HG03196 (cell line): ENCODE measurements around the gene SULT1B1.
"Not testable (repeated sequence)": the region's sequence is repeated elsewhere in the genome, so short reads cannot be mapped to it uniquely, and the experiment has no call there.

Source experiments
- ATAC-seq: cut with Tn5 transposase; IDR thresholded peaks from one replicate; pipeline ENCODE4 v1.9.1; 2021; ENCODE audit not compliant: unreplicated experiment

Gene SULT1B1

DNA sequence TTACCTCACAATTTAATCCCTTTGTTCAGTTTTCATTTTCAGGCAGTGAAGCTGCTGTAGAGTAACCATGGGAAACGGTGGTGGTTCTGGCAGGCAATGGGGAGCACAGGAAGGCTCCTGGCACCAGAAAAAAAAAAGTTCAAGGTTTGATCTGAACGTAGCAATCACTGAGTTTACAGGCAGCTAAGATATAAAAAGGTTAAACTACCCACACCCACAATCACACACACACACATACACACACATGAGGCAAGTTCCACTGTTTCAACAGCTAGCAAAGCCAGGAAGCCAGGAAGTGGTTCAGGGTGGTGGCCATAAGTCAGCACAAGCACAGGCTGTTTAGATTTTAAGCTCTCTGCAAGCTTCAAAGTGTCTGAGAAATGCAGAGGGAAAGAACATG lies at the start of gene SULT1B1:
Gene SULT1B1, minus strand, starts transcription at position 166 of the 400 bp plus-strand sequence. CDS start 5,403 bp downstream, outside the sequence.
- ATAC-seq, result no peak

DNA sequence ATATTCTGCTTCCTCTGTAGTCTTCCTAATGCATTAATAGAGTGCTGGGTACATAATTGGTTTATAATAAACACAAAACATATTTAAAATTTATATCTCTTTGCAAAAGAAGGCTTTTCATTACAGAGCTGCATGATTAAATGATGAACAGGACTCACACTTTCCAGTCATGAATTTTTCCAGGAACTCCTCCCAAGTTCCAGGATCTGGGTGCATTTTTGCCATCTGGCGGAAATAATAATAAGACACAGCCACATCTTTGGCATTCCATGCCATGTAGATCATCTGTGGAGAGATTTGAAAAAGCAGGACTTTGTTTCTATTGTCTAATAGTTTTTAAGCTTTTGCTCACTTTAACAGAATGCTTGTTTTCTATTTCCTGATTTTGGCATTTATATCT lies 40.2 kb upstream of the SULT1B1 start:
- ATAC-seq, result no peak

DNA sequence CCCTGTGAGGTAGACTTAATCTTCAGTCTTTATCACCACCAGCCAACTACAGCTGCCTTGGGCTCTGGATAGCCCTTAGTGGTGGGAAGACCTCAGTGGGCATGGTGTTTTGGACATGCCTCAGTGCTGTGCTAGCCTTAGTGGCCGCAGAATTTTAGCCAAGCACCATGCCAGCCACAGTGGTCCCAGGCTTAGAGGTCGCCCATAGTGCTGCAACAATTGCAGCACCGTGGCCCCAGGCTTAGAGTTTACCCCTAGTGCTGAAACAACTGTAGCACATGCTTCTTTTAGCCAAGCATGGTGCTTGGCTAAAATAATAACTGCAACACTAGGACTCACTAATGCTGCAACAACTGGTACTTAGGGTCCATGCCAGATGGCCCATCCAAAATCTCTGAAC lies 38.9 kb upstream of the SULT1B1 start:
- no peak for ATAC-seq

DNA sequence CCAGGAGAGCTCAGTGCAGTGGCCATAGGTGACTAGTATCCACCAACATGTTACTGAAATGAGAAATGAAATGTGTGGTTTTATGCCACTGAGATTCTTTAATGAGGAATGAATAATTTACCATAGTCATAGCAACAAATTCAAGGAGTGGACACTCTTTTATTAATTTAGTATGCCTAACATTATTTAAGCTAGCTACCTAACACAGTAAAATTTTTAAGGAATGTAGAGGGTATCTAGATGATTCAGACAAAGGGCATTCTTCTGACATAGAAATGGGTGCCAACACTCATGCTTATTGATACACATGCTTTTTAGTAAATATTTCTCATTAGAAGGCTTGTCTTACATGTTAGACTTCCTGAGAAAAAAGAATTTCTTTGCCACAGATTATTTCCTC lies 33.3 kb upstream of the SULT1B1 start:
- no peak for ATAC-seq

DNA sequence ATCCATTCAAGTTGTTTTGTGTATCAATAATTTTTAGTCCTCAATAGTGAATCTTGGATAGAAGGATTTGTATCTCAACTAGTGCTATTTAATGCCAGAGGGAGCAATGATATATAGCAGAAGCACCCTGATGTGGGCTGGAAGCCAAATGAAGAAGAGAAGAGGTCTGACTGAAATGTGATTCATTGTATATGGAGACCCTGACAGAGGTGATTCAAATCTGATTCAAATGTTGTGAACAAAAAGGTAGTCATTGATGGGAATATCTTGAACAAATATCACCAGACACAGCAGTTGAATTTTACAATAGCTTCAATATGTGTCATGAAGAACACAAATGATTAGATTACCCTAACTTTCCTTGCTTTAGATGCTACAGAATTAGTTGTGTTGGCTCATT lies 27.5 kb upstream of the SULT1B1 start:
- ATAC-seq, result no peak

DNA sequence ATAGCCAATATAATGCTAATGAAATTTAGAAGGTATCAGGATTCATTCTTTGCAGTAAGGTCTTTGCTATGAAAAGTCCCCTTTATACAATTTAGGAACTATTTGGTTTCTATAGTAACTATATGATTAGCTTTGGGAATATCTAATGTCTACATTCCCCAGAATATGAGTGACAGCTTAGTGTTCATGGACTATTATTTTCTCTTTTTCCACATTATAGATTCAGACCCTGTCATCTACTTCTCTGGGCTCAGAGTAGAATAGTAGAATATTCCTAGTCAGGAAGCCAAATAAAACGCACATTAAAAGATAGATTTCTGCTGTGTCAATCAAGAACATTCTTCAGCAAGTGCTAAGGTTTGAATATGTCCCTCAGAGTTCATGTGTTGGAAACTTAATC lies 26.1 kb upstream of the SULT1B1 start:
- ATAC-seq, result no peak

DNA sequence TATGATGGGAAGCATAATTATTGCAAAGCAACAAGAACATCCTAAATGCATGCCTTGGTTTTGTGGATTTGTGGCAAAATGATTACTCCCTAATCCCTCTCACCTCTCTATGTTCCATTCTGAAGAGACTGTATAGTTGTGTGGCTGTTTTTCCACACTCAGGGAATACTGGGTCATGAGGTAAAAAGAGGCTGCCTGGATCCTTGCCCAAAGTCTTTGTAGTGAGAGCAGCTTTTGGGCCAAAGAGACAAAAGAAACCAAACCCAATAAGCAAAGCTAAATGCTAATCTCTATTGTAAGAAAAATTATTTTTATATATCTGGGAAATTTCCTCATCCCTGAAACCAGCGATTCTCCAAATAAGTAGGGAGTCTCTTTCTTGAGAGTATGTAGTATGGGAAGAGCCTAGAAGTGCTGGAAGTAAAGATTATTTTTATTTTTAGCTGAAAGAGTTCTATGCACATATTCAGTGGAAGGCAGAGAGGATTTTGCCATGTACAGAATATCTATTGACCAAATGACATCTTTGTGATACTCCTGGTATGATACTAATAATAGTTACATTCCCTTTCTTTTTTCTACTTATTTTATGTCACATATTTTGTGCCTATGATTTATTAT lies 24.9 kb upstream of the SULT1B1 start:
- no peak for ATAC-seq

DNA sequence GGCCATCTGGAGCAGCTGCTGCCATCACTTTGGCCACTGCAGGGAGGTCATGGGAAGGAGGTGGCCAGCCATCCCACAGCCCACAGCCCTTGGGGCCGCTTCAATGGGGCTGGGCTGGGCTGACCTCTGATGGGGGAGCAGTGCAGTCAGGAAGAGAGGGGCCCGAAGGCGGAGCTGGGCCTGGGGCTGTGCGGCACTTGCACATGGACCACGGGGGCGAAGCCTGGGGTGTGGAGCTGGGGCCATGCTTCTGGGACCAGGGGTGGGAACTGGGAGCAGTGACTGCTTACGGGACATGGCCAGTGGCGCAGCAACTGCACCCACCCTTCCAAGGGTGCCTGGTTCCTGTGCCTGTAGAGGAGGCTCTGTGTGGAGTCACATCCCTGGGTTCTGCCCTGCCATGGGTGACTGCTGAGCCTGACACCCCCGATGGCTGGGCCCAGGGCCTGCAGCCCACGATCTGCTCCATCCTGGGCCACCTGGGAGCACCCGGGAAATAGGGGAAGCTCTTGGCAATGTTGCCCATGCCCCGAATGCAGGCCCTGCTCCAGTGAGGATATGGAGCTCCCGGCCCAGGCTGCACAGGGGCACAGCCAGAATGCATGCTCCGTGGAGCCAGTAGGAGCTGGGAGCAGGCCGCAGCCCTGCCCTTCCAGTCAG lies 22.4 kb upstream of the SULT1B1 start:
- no peak for ATAC-seq

DNA sequence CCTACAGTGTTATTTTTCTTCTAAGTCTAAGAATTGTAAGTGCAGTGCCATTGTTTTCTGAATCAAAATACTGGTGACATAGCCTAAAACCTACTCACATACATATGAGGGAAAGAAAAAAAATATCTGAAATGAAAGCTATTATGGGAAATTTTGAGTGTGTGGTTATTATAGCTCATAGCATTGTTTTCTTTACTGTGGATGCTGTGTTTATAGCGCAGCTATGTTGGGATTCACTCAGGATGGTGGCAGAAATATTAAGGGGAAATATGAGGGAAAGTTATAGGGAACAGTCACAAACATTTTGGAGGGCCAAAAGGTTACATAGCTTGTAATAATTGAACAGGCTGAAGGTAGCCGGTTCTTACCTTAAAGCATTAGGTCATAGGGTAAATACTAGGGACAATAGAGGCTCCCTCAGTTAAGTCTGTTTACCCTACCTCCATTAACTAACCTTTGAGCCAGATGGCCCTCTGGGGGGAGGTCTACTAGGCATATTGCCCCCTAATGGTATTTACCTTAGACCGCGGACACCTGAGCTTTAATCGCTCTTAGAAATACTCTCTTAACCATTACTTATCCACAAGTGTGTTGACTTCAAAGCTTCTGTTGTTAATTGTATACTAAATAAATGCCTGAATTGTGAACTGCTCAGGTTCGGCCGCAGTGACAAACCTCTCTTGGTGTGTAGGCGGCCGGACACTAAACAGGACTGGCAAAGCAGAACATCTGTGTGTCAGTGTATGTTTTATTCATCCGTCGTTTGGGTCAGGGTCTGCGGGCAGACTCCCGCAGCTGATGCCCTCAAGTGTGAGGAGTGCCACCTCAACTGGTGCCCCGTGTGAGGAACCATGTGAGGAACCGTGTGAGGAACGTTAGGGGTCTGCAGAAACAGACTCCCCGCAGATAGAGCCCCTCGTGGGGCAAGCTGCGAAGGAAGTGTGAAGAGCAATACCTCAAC lies 21.3 kb upstream of the SULT1B1 start:
- ATAC-seq, result no peak

DNA sequence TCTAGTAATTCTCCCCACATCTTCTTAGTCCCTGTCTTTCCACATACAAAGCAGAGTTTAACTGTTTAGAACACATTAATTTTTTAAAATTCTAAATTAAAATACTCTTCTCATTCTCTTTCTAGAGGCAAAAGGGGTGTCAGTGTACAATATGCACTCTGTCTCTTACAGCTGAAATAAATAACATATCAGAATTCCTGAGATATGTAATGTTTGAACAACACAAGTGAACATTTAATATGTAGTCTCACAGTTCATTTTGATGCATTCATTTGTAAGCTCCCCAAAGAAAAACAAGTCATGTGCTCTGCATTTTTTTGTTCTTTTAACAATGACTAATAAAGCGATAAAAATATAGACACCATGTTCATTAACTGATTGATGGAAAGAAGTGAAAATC lies 19.7 kb upstream of the SULT1B1 start:
- no peak for ATAC-seq

DNA sequence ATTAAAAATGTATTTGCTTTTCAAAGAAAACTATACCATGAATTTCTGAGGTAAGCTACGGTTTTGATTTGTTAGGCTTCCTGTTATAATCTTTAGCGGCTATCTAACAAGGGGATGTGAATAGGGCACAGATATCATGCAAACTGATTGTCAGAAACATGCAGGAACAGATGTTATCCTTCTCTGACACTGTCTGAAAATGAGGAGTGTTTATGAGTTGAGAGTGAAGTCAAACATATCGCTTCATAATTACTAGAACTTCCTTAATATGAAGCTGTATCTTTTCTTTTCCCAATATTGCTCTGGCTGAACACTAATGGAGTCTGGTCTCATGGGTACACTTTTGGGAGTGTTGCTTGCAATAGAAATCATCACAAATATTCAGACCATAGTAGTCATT lies 16.3 kb upstream of the SULT1B1 start:
- no peak for ATAC-seq

DNA sequence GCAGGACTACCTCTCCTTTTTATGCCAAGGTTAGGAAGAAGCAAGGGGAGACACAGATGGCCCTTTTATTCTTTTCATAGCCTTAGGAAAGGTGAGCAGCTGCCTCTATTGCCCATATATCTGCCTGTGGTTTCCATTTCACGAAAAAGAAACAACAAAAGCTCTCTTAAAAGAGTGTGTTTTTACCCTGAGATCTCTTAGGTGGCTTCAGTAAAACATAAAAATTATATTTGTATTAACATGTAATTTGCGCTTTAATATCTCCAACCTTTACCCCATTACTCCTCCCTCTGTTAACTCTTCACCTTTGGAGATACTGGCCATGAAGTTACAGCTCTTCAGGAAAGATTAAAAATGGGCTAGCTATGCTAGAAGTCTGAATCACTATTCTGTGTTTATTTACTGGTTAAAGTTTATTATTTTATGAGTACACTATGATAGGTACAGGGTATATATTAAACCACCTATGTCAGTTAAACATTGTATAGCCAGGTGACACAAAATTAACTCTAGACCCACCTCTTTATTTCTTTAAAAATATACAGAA lies 15.0 kb upstream of the SULT1B1 start:
- ATAC-seq, result no peak

DNA sequence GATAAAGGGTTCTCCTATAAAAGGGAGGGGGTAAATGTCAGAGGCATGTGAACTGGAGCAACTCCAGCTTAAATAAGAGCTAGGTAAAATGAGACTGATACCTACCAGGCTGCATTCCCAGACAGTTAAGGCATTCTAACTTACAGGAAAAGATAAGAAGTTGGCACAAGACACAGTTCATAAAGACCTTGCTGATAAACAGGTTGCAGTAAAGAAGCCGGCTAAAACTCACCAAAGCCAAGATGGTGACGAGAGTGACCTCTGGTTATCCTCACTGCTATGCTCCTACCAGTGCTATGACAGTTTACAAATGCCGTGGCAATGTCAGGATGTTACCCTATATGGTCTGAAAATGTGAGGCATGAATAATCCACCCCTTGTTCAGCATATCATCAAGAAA lies 13.1 kb upstream of the SULT1B1 start:
- no peak for ATAC-seq

DNA sequence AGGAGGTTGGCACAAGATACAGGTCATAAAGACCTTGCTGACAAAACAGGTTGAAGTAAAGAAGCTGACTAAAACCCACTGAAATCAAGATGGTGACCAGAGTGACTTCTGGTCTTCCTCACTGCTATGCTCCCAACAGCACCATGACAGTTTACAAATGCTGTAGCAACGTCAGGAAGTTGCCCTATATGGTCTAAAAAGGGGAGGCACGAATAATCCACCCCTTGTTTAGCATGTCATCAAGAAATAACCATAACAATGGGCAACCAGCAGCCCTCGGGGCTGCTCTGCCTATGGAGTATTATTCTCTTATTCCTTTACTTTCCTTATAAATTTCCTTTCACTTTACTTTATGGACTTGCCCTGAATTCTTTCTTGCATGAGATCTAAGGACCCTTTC lies 8.1 kb upstream of the SULT1B1 start:
- not testable (repeated sequence) for ATAC-seq

DNA sequence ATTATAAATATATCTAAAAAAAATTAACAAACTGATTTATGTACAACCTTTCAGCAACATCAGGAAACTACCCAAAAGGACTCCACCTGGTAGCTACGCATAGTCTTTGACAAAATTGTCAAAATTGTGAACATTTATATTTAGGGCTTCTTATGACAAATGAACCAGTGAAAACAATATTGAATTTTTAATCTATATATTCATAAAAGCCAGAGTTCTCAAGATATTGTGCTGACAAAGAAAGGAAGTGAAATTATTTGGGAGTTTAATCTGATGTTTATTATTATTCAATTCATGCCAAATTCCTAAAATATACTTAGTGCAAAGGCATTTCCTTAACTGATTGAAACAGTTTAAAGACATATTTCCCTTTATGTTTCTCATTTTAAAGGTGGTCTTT lies 5.3 kb upstream of the SULT1B1 start:
- no peak for ATAC-seq

DNA sequence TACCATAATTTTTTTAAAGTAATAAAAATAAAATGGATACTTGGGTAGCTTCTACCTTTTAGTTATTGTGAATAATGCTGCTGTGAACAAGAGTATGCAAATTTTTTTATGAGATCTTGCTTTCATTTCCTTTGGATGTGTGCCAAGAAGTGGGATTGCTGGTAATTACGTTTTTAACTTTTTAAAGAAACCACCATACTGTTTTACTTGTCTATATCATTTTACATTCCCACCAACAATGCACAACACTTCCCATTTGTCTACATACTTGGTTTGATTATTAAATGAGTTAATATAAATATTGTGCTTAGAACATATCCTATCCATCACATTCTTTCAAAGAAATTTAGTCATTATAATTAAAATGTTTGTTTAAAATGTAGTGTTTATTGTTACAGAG lies 3.9 kb upstream of the SULT1B1 start:
- no peak for ATAC-seq

DNA sequence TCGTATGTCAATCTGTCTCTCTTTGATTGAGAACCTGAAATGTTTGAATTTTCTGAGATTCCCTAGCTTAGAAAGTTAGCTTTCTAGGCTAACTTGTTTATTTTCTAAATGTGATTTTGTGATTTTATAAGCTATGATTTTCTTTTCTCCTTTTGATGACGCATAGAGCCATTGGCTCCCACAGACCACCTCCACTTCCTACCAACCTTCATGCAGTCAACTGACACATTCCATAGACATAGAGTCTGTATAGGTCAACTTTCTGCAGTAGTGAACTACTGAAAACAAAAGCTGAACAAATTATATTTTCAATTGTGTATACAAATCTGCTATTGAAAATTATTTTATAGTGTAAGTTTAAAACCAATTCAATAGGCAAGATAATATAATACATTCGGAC lies 2.8 kb upstream of the SULT1B1 start:
- no peak for ATAC-seq

DNA sequence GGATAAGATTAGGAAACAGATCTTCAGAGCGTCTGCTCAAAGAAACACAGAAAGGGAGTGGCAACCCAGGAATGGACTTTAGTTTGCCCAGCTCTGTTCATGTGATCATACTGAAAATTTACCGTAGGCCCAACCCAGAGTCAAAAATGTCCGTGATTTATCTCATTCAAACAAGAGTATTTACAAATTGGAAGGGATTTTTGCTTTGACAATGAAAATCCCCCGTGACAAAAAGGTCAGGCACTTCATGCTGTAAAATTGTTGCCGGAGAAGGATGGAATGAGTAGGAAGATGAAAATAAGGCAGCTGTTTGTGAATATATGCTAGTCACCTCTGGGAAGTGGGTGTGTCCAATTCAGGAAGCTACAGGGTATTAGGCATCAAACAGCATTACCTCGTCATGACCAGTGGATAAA lies 1.2 kb downstream of the SULT1B1 start:
- no peak for ATAC-seq

DNA sequence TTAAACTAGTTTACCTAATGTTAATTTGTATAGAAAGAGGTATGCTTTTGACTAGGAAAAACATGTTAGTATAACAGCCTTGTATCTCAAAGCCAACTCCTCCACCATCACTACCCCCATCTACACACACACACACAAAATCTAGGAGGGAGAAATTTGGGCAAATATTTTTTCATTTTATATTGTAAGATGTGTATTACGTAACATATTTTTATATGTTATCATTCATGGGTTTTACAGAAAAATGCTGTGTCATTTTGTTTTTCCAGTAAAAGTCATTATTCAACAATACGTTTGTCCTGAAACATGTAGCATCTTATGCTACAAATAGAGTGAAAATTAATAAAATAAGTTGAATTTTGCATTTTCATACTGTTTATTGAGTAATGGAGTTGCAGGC lies 3.0 kb downstream of the SULT1B1 start:
- no peak for ATAC-seq

DNA sequence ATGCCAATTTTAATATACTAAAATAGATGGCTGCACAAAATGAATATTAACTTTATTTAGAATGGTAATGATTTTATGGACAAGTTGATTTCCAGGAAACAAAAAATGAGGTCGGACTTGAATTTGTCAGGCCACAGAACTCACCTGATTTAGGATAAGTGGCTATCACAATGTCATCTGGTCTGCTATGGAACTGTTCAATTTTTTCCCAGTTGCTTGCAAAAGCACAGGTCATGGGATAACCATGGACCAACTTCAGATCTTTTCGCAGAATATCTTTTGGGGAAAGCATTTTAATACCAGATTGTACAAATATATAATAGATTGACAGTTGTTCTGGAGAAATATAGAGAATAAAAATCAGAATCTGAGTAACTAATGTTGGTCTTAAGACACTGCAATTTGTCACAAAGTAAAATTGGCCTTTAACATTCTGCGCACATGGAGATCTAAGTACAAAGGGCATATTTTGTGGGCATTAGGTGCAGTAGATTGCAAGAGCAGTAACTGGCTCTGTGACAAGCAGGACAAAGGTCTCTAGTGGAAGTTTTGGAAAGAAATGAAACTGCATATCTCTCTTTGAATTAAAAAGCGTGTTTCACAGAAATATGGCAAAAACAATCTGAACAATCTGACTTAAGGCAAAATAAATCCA lies 5.4 kb downstream of the SULT1B1 start:
- no peak for ATAC-seq

DNA sequence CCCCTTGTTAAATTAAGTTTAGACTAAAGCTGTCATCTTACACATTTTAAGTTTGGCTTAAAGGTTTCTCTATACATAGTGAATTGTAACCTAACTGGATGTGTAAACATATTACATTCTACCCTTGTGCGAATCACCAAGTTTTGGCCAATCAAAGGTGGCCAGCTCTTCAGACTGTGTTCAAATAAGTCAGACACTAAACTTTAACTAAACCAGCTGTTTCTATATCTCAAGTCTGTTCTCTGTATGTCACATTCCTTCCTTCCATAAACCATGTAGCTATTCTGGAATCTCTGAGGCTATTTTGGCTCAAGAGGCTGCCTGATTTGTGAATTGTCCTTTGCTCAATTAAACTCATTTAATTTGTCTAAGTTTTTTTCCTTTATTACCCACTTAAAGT lies 6.7 kb downstream of the SULT1B1 start:
- no peak for ATAC-seq
